IMR-90 (cell line): ENCODE results near the gene PRKCA. TPM values are rescaled to one million over a fixed set of nuclear protein-coding genes. Genes with fewer than 3 reads are reported as not detected.

Experiments
- ATAC-seq: fragments of 200-7000 bp; cut with Tn5 transposase; 2 replicates; pipeline ENCODE4 v1.9.1; 2020; ENCODE audit warnings: low read depth, mild to moderate bottlenecking, moderate library complexity
- BruUV-seq: library from RNA; stranded (reverse); fragments of 400-500 nt; replicated peaks from 2 replicates; lab custom pipeline; 2021; lab: Mats Ljungman, UMichigan
- CTCF ChIA-PET: fragments of 300-600 bp; formaldehyde crosslinking; extraction: SDS; loops from one replicate; lab custom pipeline; 2021; ENCODE audit warnings: antibody characterized with exemption; lab: Yijun Ruan, JAX
- POLR2A ChIA-PET: fragments of 300-600 bp; sonication (Branson Sonifier 250); formaldehyde crosslinking; loops from one replicate; lab custom pipeline; 2022; ENCODE audit warnings: antibody characterized with exemption; ENCODE audit not compliant: unreplicated experiment; lab: Charles Lee
- DNase-seq: peaks from one replicate; pipeline ENCODE4 v3.0.0; 2013
- H2AFZ ChIP-seq: replicated peaks from 2 replicates; pipeline ENCODE3; 2013; ENCODE audit warnings: low read length, mild to moderate bottlenecking; ENCODE audit not compliant: poor library complexity
- H2AK5ac ChIP-seq: 2 replicates; pipeline ENCODE4 v1.6.1; 2013; ENCODE audit warnings: low read depth, low read length, inconsistent platforms
- H2AK9ac ChIP-seq: replicated peaks from 2 replicates; pipeline ENCODE3; 2013; ENCODE audit warnings: mild to moderate bottlenecking, low read depth, low read length, moderate library complexity; ENCODE audit not compliant: poor library complexity
- H2BK120ac ChIP-seq: 2 replicates; pipeline ENCODE4 v1.6.1; 2013; ENCODE audit warnings: low read depth, low read length, inconsistent platforms
- H2BK15ac ChIP-seq: 3 replicates; pipeline ENCODE4 v1.6.1; 2013; ENCODE audit warnings: low read depth, low read length, inconsistent platforms
- H2BK20ac ChIP-seq: 2 replicates; pipeline ENCODE4 v1.6.1; 2013; ENCODE audit warnings: low read depth, mild to moderate bottlenecking, inconsistent platforms, low read length, moderate library complexity
- H2BK5ac ChIP-seq: 2 replicates; pipeline ENCODE4 v1.6.1; 2013; ENCODE audit warnings: mild to moderate bottlenecking, low read depth, low read length, inconsistent platforms; ENCODE audit not compliant: poor library complexity, severe bottlenecking
- H3K14ac ChIP-seq: replicated peaks from 2 replicates; pipeline ENCODE4 v1.6.1; 2013; ENCODE audit warnings: low read depth, low read length, inconsistent platforms
- H3K18ac ChIP-seq: 2 replicates; pipeline ENCODE4 v1.6.1; 2013; ENCODE audit warnings: low read depth, low read length, control low read depth
- H3K23ac ChIP-seq: 2 replicates; pipeline ENCODE4 v1.6.1; 2013; ENCODE audit warnings: low read depth, low read length, inconsistent platforms
- H3K27ac ChIP-seq: 2 replicates; pipeline ENCODE4 v1.5.1; 2013; ENCODE audit warnings: mild to moderate bottlenecking, control low read depth, low read length; ENCODE audit not compliant: insufficient read depth
- H3K27me3 ChIP-seq: 2 replicates; pipeline ENCODE4 v1.6.1; 2013; ENCODE audit warnings: low read length; ENCODE audit not compliant: control insufficient read depth, insufficient read depth
- H3K36me3 ChIP-seq: 2 replicates; pipeline ENCODE4 v1.6.1; 2013; ENCODE audit warnings: low read length, mixed read lengths; ENCODE audit not compliant: control insufficient read depth, insufficient read depth
- H3K4ac ChIP-seq: 2 replicates; pipeline ENCODE4 v1.6.1; 2013; ENCODE audit warnings: low read depth, low read length, inconsistent platforms
- H3K4me1 ChIP-seq: 2 replicates; pipeline ENCODE4 v1.6.1; 2013; ENCODE audit warnings: low read length, mixed read lengths; ENCODE audit not compliant: control insufficient read depth, insufficient read depth
- H3K4me2 ChIP-seq: 2 replicates; pipeline ENCODE4 v1.6.1; 2013; ENCODE audit warnings: low read depth, mild to moderate bottlenecking, control low read depth, low read length, moderate library complexity
- H3K4me3 ChIP-seq: 2 replicates; pipeline ENCODE4 v1.5.1; 2013; ENCODE audit warnings: low read depth, mild to moderate bottlenecking, control low read depth, low read length, moderate library complexity; ENCODE audit not compliant: insufficient read depth
- H3K56ac ChIP-seq: 2 replicates; pipeline ENCODE4 v1.6.1; 2013; ENCODE audit warnings: low read length, inconsistent platforms; ENCODE audit not compliant: insufficient read depth; ENCODE audit errors: extremely low read depth
- H3K79me1 ChIP-seq, 2 experiments: 2 replicates each; pipeline ENCODE4 v1.6.1; 2013; ENCODE audit warnings: low read length in 2 of 2, inconsistent platforms in 1 of 2, low read depth in 1 of 2
- H3K9ac ChIP-seq: 2 replicates; pipeline ENCODE4 v1.6.1; 2013; ENCODE audit warnings: low read depth, low read length, control low read depth
- H3K9me1 ChIP-seq: 2 replicates; pipeline ENCODE4 v1.6.1; 2013; ENCODE audit warnings: low read length, inconsistent platforms; ENCODE audit not compliant: insufficient read depth
- H3K9me3 ChIP-seq: 2 replicates; pipeline ENCODE4 v1.6.1; 2013; ENCODE audit warnings: low read length; ENCODE audit not compliant: control insufficient read depth, insufficient read depth
- H4K20me1 ChIP-seq: 2 replicates; pipeline ENCODE4 v1.6.1; 2013; ENCODE audit warnings: low read length, inconsistent platforms; ENCODE audit not compliant: insufficient read depth
- H4K5ac ChIP-seq: 2 replicates; pipeline ENCODE4 v1.6.1; 2013; ENCODE audit warnings: mild to moderate bottlenecking, low read depth, low read length, control low read depth
- H4K8ac ChIP-seq, 2 experiments: 2 replicates each; pipeline ENCODE4 v1.6.1; 2013; ENCODE audit warnings: low read depth in 2 of 2, low read length in 2 of 2, control low read depth in 1 of 2, inconsistent platforms in 1 of 2
- H4K91ac ChIP-seq: 2 replicates; pipeline ENCODE4 v1.6.1; 2013; ENCODE audit warnings: low read depth, low read length, inconsistent platforms; ENCODE audit not compliant: insufficient read depth
- MXI1 ChIP-seq: IDR thresholded peaks from 2 replicates; pipeline ENCODE4 v1.6.1; 2012; ENCODE audit warnings: low read depth, mild to moderate bottlenecking, low read length, moderate library complexity, borderline replicate concordance
- WGBS, 2 experiments: methylation state at CpG; one replicate each; pipeline versions ENCODE4 v1.1.5 to v1.1.7; 2013; ENCODE audit warnings: missing lambda C conversion rate in 2 of 2; ENCODE audit not compliant: insufficient read length in 1 of 2; ENCODE audit errors: extremely low coverage in 2 of 2; 5-methylcytosine and 5-hydroxymethylcytosine counted together
- dilution Hi-C: fragments of 300-500 bp; cut with HindIII; formaldehyde crosslinking; loops from one replicate; pipeline ENCODE4 v1.14.3; 2018; ENCODE audit warnings: low sequenced_read_pairs; ENCODE audit not compliant: unreplicated experiment
- in situ Hi-C: fragments of 300-500 bp; cut with MboI; formaldehyde crosslinking; loops from 3 replicates; pipeline ENCODE4 v1.14.3; 2019; ENCODE audit warnings: low sequenced_read_pairs, inconsistent platforms, mixed read lengths
- intact Hi-C: fragments of 100-400 bp; cut with micrococcal nuclease; formaldehyde crosslinking; loops from 2 replicates; pipeline ENCODE4 v1.10.0; 2022
- polyA plus RNA-seq, 3 experiments: library from polyadenylated mRNA; depleted of rRNA; stranded (reverse); fragments of >200 nt; gene quantifications; 2 replicates each; pipeline ENCODE4 v1.2.3, GENCODE V29; 2012; ENCODE audit warnings: low replicate concordance in 1 of 3
- total RNA-seq: library from RNA; depleted of rRNA; stranded (reverse); fragments of >200 nt; gene quantifications from 2 replicates; pipeline ENCODE4 v1.2.3, GENCODE V29; 2012
- TF ChIP-seq, protein P1 (sequence below): fragments of 150-350 bp; IDR thresholded peaks from 2 replicates; pipeline ENCODE4 v1.6.1; 2016; ENCODE audit warnings: low read depth, mild to moderate bottlenecking, low read length, moderate library complexity, borderline replicate concordance

Gene PRKCA
- total and polyA plus RNA-seq, 2 of the 4 experiments (the other 2 are of a cell fraction) = 31.0 to 46.0 TPM

DNA sequence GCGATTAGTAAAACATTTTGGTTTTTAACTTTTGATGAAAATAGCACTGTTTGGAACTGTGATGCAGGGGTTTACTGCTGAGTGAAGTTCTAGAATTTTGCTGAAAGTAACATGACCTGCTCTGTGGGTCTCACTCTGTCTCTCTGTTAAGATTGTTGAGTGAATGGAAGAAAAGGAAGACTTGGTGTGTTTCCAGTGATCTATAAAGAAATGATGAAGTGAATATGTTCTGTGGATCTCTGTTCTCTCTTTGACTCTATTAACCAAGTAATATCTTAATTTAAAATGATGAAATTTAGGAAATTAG lies 148.4 kb downstream of the PRKCA start:
- no peak overlapping the region for H3K56ac ChIP-seq
- no peak overlapping the region for H4K5ac ChIP-seq
- H3K4me2 ChIP-seq = no peak overlapping the region
- 0 out of 2 replicates have a peak, but pooled peaks cover 1% of the 10 kb centered on the region for H3K36me3 ChIP-seq
- BruUV-seq = no TSS peak
- no peaks in the 10 kb centered on the region for H3K9me3 ChIP-seq
- H2AK5ac ChIP-seq = no peak overlapping the region
- no peak overlapping the region for H2BK5ac ChIP-seq
- no peak overlapping the region for H3K23ac ChIP-seq
- intact Hi-C loops = no loop called here
- peaks cover 12% of the 10 kb centered on the region for H3K4me1 ChIP-seq
- no peak for ATAC-seq
- no peak for DNase-seq
- peaks cover 9% of the 10 kb centered on the region for H3K9me1 ChIP-seq
- no peak overlapping the region for H4K91ac ChIP-seq
- H3K27ac ChIP-seq = no peak overlapping the region
- no peak overlapping the region for H2BK15ac ChIP-seq
- H3K4me3 ChIP-seq = no peak overlapping the region
- no peak for TF ChIP-seq MXI1
- TF ChIP-seq, protein P1, sequence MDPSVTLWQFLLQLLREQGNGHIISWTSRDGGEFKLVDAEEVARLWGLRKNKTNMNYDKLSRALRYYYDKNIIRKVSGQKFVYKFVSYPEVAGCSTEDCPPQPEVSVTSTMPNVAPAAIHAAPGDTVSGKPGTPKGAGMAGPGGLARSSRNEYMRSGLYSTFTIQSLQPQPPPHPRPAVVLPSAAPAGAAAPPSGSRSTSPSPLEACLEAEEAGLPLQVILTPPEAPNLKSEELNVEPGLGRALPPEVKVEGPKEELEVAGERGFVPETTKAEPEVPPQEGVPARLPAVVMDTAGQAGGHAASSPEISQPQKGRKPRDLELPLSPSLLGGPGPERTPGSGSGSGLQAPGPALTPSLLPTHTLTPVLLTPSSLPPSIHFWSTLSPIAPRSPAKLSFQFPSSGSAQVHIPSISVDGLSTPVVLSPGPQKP = no peak
- ChIA-PET CTCF (no interaction called here), POLR2A (no interaction called here)
- no peak overlapping the region for H2AFZ ChIP-seq
- WGBS, 2 experiments = no CpG with 5 or more reads among the region's 1 CpG
- H4K8ac ChIP-seq = no peak overlapping the region
- H3K4ac ChIP-seq = no peak overlapping the region
- no peak overlapping the region for H2BK120ac ChIP-seq
- no peak overlapping the region for H3K9ac ChIP-seq
- no peak overlapping the region for H3K14ac ChIP-seq
- dilution Hi-C loops = no loop called here
- H3K79me1 ChIP-seq = peaks cover 70 to 92% of the 10 kb centered on the region in 2 experiments
- H4K20me1 ChIP-seq = peaks cover 22% of the 10 kb centered on the region
- H2BK20ac ChIP-seq = no peak overlapping the region; the same call in 1 of the 2 replicates
- no peaks in the 10 kb centered on the region for H3K27me3 ChIP-seq
- no peak overlapping the region for H3K18ac ChIP-seq
- H2AK9ac ChIP-seq = no peak overlapping the region
- in situ Hi-C loops = no loop called here
